HG02870 (cell line): ENCODE measurements around the gene SORCS2.

ENCODE experiments used
- ATAC-seq: cut with Tn5 transposase; IDR thresholded peaks from one replicate; pipeline ENCODE4 v1.9.1; 2021; ENCODE audit warnings: mild to moderate bottlenecking, moderate library complexity; ENCODE audit not compliant: unreplicated experiment

SORCS2 gene

GRCh38 chr4:7262134-7262533, 69.8 kb downstream of the SORCS2 start:
- ATAC-seq = no peak

- ATAC-seq = no peak
These were observed 70.8 kb downstream of the SORCS2 start for GRCh38 chr4:7263166-7263565.

- no peak for ATAC-seq
These were observed 72.4 kb downstream of the SORCS2 start for GRCh38 chr4:7264694-7265093.

GRCh38 chr4:7266525-7267292, 74.4 kb downstream of the SORCS2 start:
- no peak for ATAC-seq

GRCh38 chr4:7267829-7268228, 75.5 kb downstream of the SORCS2 start:
- ATAC-seq = no peak

GRCh38 chr4:7268941-7269340, 76.6 kb downstream of the SORCS2 start:
- ATAC-seq = no peak

GRCh38 chr4:7270121-7270520, 77.8 kb downstream of the SORCS2 start:
- no peak for ATAC-seq

- ATAC-seq = no peak
These were observed 80.1 kb downstream of the SORCS2 start for GRCh38 chr4:7272404-7272803.

- ATAC-seq = no peak
These were observed 81.5 kb downstream of the SORCS2 start for GRCh38 chr4:7273738-7274297.

GRCh38 chr4:7275067-7275466, 82.7 kb downstream of the SORCS2 start:
- ATAC-seq = no peak

- ATAC-seq = no peak
These were observed 83.3 kb downstream of the SORCS2 start for GRCh38 chr4:7275490-7276154.

GRCh38 chr4:7276515-7276914, 84.2 kb downstream of the SORCS2 start:
- no peak for ATAC-seq

GRCh38 chr4:7278071-7278765, 85.9 kb downstream of the SORCS2 start:
- no peak for ATAC-seq

GRCh38 chr4:7278981-7279380, 86.6 kb downstream of the SORCS2 start:
- no peak for ATAC-seq

- no peak for ATAC-seq
These were observed 87.6 kb downstream of the SORCS2 start for GRCh38 chr4:7279902-7280301.

GRCh38 chr4:7280926-7281690, 88.8 kb downstream of the SORCS2 start:
- ATAC-seq = no peak

- no peak for ATAC-seq
These were observed 89.6 kb downstream of the SORCS2 start for GRCh38 chr4:7281691-7282665.

- no peak for ATAC-seq
These were observed 90.6 kb downstream of the SORCS2 start for GRCh38 chr4:7282786-7283440.
